WTC11 (cell line): ENCODE measurements around the gene ORAI2. TPM values are rescaled to one million over a fixed set of nuclear protein-coding genes. Genes with fewer than 3 reads are reported as not detected.

Source experiments
- ATAC-seq: fragments of 200-7000 bp; cut with Tn5 transposase; 2 replicates; pipeline ENCODE4 v1.10.0; 2021; ENCODE audit warnings: mild to moderate bottlenecking, moderate library complexity
- CTCF ChIA-PET: fragments of 300-600 bp; sonication (Branson Sonifier 250); formaldehyde crosslinking; loops from one replicate; lab custom pipeline; 2021; ENCODE audit warnings: antibody characterized with exemption; lab: Charles Lee
- POLR2A ChIA-PET: fragments of 350-600 bp; sonication (Branson Sonifier 250); formaldehyde crosslinking; loops from one replicate; lab custom pipeline; 2021; ENCODE audit warnings: antibody characterized with exemption; lab: Charles Lee
- DNase-seq: peaks from one replicate; pipeline ENCODE4 v3.0.0; 2021; ENCODE audit warnings: low spot score
- H3K27ac Mint-ChIP-seq: 2 replicates; pipeline ENCODE4 v1.8.0; 2021; ENCODE audit warnings: mixed read lengths
- H3K27me3 Mint-ChIP-seq: 2 replicates; pipeline ENCODE4 v1.8.0; 2021; ENCODE audit warnings: low read depth, mild to moderate bottlenecking, moderate library complexity, mixed read lengths
- H3K36me3 Mint-ChIP-seq: 2 replicates; pipeline ENCODE4 v1.8.0; 2021; ENCODE audit warnings: mixed read lengths
- H3K4me1 Mint-ChIP-seq: 2 replicates; pipeline ENCODE4 v1.8.0; 2022; ENCODE audit warnings: mixed read lengths
- H3K4me3 Mint-ChIP-seq: 2 replicates; pipeline ENCODE4 v1.8.0; 2021; ENCODE audit warnings: mild to moderate bottlenecking, moderate library complexity, mixed read lengths
- H3K9me3 Mint-ChIP-seq: 2 replicates; pipeline ENCODE4 v1.8.0; 2021; ENCODE audit warnings: mixed read lengths
- ARID4B ChIP-seq: sonication (generic); formaldehyde crosslinking; IDR thresholded peaks from 2 replicates; pipeline ENCODE4 v1.8.0; 2023; ENCODE audit warnings: missing genetic modification reagents, mild to moderate bottlenecking, borderline replicate concordance
- CREM ChIP-seq: sonication (generic); formaldehyde crosslinking; IDR thresholded peaks from 2 replicates; pipeline ENCODE4 v1.8.1; 2022; ENCODE audit warnings: mild to moderate bottlenecking, missing genetic modification reagents, moderate library complexity
- E2F5 ChIP-seq: sonication (generic); formaldehyde crosslinking; IDR thresholded peaks from 2 replicates; pipeline ENCODE4 v1.8.1; 2022; ENCODE audit warnings: mild to moderate bottlenecking, moderate library complexity, missing genetic modification reagents
- ESRRA ChIP-seq: sonication (generic); formaldehyde crosslinking; IDR thresholded peaks from 2 replicates; pipeline ENCODE4 v1.8.1; 2022; ENCODE audit warnings: mild to moderate bottlenecking, missing genetic modification reagents, borderline replicate concordance
- ETV6 ChIP-seq: sonication (generic); formaldehyde crosslinking; IDR thresholded peaks from 2 replicates; pipeline ENCODE4 v1.8.1; 2022; ENCODE audit warnings: mild to moderate bottlenecking, missing genetic modification reagents
- GRHL2 ChIP-seq: fragments of 250-450 bp; sonication (Bioruptor Pico); IDR thresholded peaks from 2 replicates; pipeline ENCODE4 v1.8.0; 2022; ENCODE audit warnings: mild to moderate bottlenecking, moderate library complexity; ENCODE audit not compliant: insufficient replicate concordance, severe bottlenecking
- NR1H2 ChIP-seq: sonication (generic); formaldehyde crosslinking; IDR thresholded peaks from 2 replicates; pipeline ENCODE4 v1.9.0; 2021; ENCODE audit warnings: mild to moderate bottlenecking, moderate library complexity, missing genetic modification reagents
- SMAD3 ChIP-seq: sonication (generic); formaldehyde crosslinking; IDR thresholded peaks from 2 replicates; pipeline ENCODE4 v1.8.0; 2022; ENCODE audit warnings: missing genetic modification reagents, mild to moderate bottlenecking, borderline replicate concordance
- USF1 ChIP-seq: sonication (generic); formaldehyde crosslinking; IDR thresholded peaks from 2 replicates; pipeline ENCODE4 v1.8.0; 2022; ENCODE audit warnings: mild to moderate bottlenecking, missing genetic modification reagents
- ZMAT4 ChIP-seq: fragments of 250-450 bp; sonication (Bioruptor Pico); IDR thresholded peaks from 2 replicates; pipeline ENCODE4 v1.9.0; 2021; ENCODE audit warnings: mild to moderate bottlenecking
- ZNF121 ChIP-seq: sonication (generic); formaldehyde crosslinking; IDR thresholded peaks from 2 replicates; pipeline ENCODE4 v1.8.0; 2023; ENCODE audit warnings: missing genetic modification reagents
- ZNF138 ChIP-seq: sonication (generic); formaldehyde crosslinking; conservative IDR thresholded peaks from 2 replicates; pipeline ENCODE4 v1.8.1; 2022; ENCODE audit warnings: mild to moderate bottlenecking, moderate library complexity, missing genetic modification reagents
- ZNF423 ChIP-seq: fragments of 250-450 bp; sonication (Bioruptor Pico); IDR thresholded peaks from 2 replicates; pipeline ENCODE4 v2.1.2; 2022; ENCODE audit warnings: mild to moderate bottlenecking, moderate library complexity
- ZNF532 ChIP-seq: fragments of 250-450 bp; sonication (Bioruptor Pico); IDR thresholded peaks from 2 replicates; pipeline ENCODE4 v1.9.0; 2021; ENCODE audit warnings: mild to moderate bottlenecking, borderline replicate concordance
- total RNA-seq: library from RNA; stranded (reverse); gene quantifications from 3 replicates; pipeline ENCODE4 v1.2.3, GENCODE V29; 2021

The ORAI2 gene
- total RNA-seq, 1 experiment from 2014 or later: 22.2 TPM

GRCh38 chr7:102449136-102449535 is 15.8 kb downstream of the ORAI2 start:
- H3K9me3 Mint-ChIP-seq: no peaks in the 10 kb centered on the region
- H3K4me1 Mint-ChIP-seq: peaks cover 9% of the 10 kb centered on the region
- H3K27ac Mint-ChIP-seq: no peak overlapping the region
- ATAC-seq (no peak), DNase-seq (no peak)
- POLR2A ChIA-PET: no interaction called here
- H3K27me3 Mint-ChIP-seq: no peaks in the 10 kb centered on the region
- CTCF ChIA-PET: interaction anchor here (0.9 to 1.5 kb wide), 3 partner anchors 14 to 37 kb away, joined by 3 to 8 read pairs (median 7); no protein-coding TSS in a partner anchor
- peaks cover 4% of the 10 kb centered on the region for H3K36me3 Mint-ChIP-seq
- TF ChIP-seq ZNF121 (CRISPR knock-in tag) (peak; percentile 68; the same call in 1 of the 2 replicates), ARID4B (CRISPR knock-in tag) (no peak), CREM (no peak), ZNF138 (CRISPR knock-in tag) (no peak)
- no peak overlapping the region for H3K4me3 Mint-ChIP-seq

- ATAC-seq: peak; percentile 11; the same call in 1 of the 2 replicates
- H3K27me3 Mint-ChIP-seq: no peaks in the 10 kb centered on the region
- ChIA-PET POLR2A (interaction anchor here (0.5 kb wide), 1 partner anchor 15 kb away, joined by 3 read pairs; no protein-coding TSS in a partner anchor), CTCF (interaction anchor here (0.9 to 2.6 kb wide), 5 partner anchors 8 to 170 kb away, joined by 3 to 13 read pairs (median 4); partner anchors contain the start of gene PRKRIP1)
- no peaks in the 10 kb centered on the region for H3K9me3 Mint-ChIP-seq
- H3K27ac Mint-ChIP-seq: peak overlapping the region; percentile 68
- no peak overlapping the region for H3K4me3 Mint-ChIP-seq
- TF ChIP-seq NR1H2 (CRISPR knock-in tag) (no peak), USF1 (no peak), ZNF532 (CRISPR knock-in tag) (no peak), SMAD3 (CRISPR knock-in tag) (no peak), GRHL2 (CRISPR knock-in tag) (no peak), ESRRA (CRISPR knock-in tag) (no peak), ZMAT4 (CRISPR knock-in tag) (no peak), E2F5 (CRISPR knock-in tag) (no peak), ZNF423 (no peak), ETV6 (CRISPR knock-in tag) (no peak)
- TF ChIP-seq, all 79 proteins: peak for 0
- Mint-ChIP-seq H3K4me1 (peaks cover 9% of the 10 kb centered on the region), H3K36me3 (peaks cover under 1% of the 10 kb centered on the region)
- no peak for DNase-seq
Measured at GRCh38 chr7:102450242-102450641, 16.9 kb downstream of the ORAI2 start.
